K562 (cell line): Measurements from ENCODE around the gene APOLD1. TPM values are rescaled to one million over a fixed set of nuclear protein-coding genes. Genes with fewer than 3 reads are reported as not detected.

Experiments
- ATAC-seq: fragments of 200-7000 bp; cut with Tn5 transposase; 3 replicates; pipeline ENCODE4 v1.9.1; 2020; ENCODE audit warnings: moderate library complexity
- BruUV-seq: library from RNA; stranded (reverse); fragments of 400-500 nt; replicated peaks from 2 replicates; lab custom pipeline; 2021; lab: Mats Ljungman, UMichigan
- CTCF ChIA-PET: fragments of 300-600 bp; formaldehyde crosslinking; extraction: SDS; loops from one replicate; lab custom pipeline; 2021; ENCODE audit warnings: low intra/inter-chr PET ratio; lab: Yijun Ruan, JAX
- POLR2A ChIA-PET: fragments of 300-600, 350-650 bp; sonication (Branson Sonifier 250); formaldehyde crosslinking; extraction: SDS; loops from one replicate; lab custom pipeline; 2021; ENCODE audit warnings: antibody characterized with exemption, inconsistent platforms; lab: Yijun Ruan, JAX
- DNase-seq, 4 experiments: peaks; one replicate each; pipeline versions ENCODE4 v3.0.0 to v3.0.0-alpha.2; 2011 to 2018; ENCODE audit warnings: low spot score in 3 of 4, mixed read lengths in 3 of 4; ENCODE audit errors: extremely low read depth in 1 of 4
- FAIRE-seq: peaks from 2 replicates; lab custom pipeline; 2011; peaks lifted over from hg19 to GRCh38; lab: Jason Lieb, UNC
- H2AFZ ChIP-seq: 2 replicates; pipeline ENCODE4 v1.6.0; 2011; ENCODE audit warnings: low read depth, low read length, control low read depth, inconsistent platforms
- H3K27ac ChIP-seq: fragments of 200-600 bp; 3 replicates; pipeline ENCODE4 v1.8.0; 2011; ENCODE audit warnings: low read depth, mild to moderate bottlenecking, control low read depth, inconsistent platforms, low read length, moderate library complexity, mixed read lengths; ENCODE audit errors: extremely low read depth
- H3K27me3 ChIP-seq, 2 experiments: fragments of 300-600 bp in 1 of 2; 2 replicates in 1 of 2; 3 replicates in 1 of 2; pipeline versions ENCODE4 v1.6.0 to v1.8.0; 2011; ENCODE audit warnings: inconsistent platforms in 2 of 2, low read length in 2 of 2, mild to moderate bottlenecking in 1 of 2, mixed read lengths in 1 of 2, moderate library complexity in 1 of 2; ENCODE audit not compliant: control insufficient read depth in 2 of 2, insufficient read depth in 2 of 2
- H3K36me3 ChIP-seq: fragments of 300-600 bp; 3 replicates; pipeline ENCODE4 v1.8.0; 2011; ENCODE audit warnings: mild to moderate bottlenecking, low read length, inconsistent platforms; ENCODE audit not compliant: control insufficient read depth, insufficient read depth
- H3K4me1 ChIP-seq, 2 experiments: fragments of 200-600 bp in 1 of 2; replicated peaks in 1 of 2; 2 replicates in 1 of 2; 3 replicates in 1 of 2; pipeline versions ENCODE4 v1.5.1 to v1.8.0; 2011; ENCODE audit warnings: inconsistent platforms in 2 of 2, low read length in 2 of 2, mild to moderate bottlenecking in 1 of 2, mixed read lengths in 1 of 2, moderate library complexity in 1 of 2; ENCODE audit not compliant: control insufficient read depth in 2 of 2, insufficient read depth in 2 of 2
- H3K4me2 ChIP-seq: 2 replicates; pipeline ENCODE4 v1.6.1; 2011; ENCODE audit warnings: low read length, control low read depth, inconsistent platforms, mixed read lengths; ENCODE audit not compliant: insufficient read depth
- H3K4me3 ChIP-seq: fragments of 200-600 bp; sonication (generic), shearing (Covaris generic); 2 replicates; pipeline ENCODE4 v1.5.1; 2016; ENCODE audit warnings: control low read depth, inconsistent platforms
- H3K79me2 ChIP-seq: fragments of 200-600 bp; 3 replicates; pipeline ENCODE4 v1.8.0; 2011; ENCODE audit warnings: low read length, inconsistent platforms; ENCODE audit not compliant: control insufficient read depth, insufficient read depth
- H3K9ac ChIP-seq, 2 experiments: 2 replicates each; pipeline versions ENCODE4 v1.6.0 to v1.6.1; 2011; ENCODE audit warnings: low read depth in 2 of 2, low read length in 2 of 2, control low read depth in 1 of 2, inconsistent platforms in 1 of 2, mild to moderate bottlenecking in 1 of 2, mixed read lengths in 1 of 2; ENCODE audit not compliant: insufficient read depth in 1 of 2
- H3K9me1 ChIP-seq: one replicate; pipeline ENCODE4 v1.6.0; 2011; ENCODE audit warnings: inconsistent platforms, mild to moderate bottlenecking, low read length, moderate library complexity; ENCODE audit not compliant: control insufficient read depth, insufficient read depth
- H3K9me3 ChIP-seq: replicated peaks from 2 replicates; pipeline ENCODE4 v1.5.1; 2011; ENCODE audit warnings: low read depth, low read length, inconsistent platforms; ENCODE audit not compliant: control insufficient read depth, insufficient read depth
- H4K20me1 ChIP-seq: replicated peaks from 2 replicates; pipeline ENCODE4 v1.6.1; 2011; ENCODE audit warnings: low read length, inconsistent platforms, mixed read lengths; ENCODE audit not compliant: control insufficient read depth, insufficient read depth
- BRD9 ChIP-seq: fragments of 450-650 bp; IDR thresholded peaks from 2 replicates; pipeline ENCODE4 v1.6.1; 2018; ENCODE audit warnings: low read depth; ENCODE audit not compliant: partially characterized antibody
- MAFF ChIP-seq: IDR thresholded peaks from 2 replicates; pipeline ENCODE4 v1.6.1; 2012; ENCODE audit warnings: low read length, improper control_type of control experiment
- MBD2 ChIP-seq: sonication (generic); IDR thresholded peaks from 2 replicates; pipeline ENCODE4 v1.6.1; 2016; ENCODE audit warnings: low read depth, borderline replicate concordance
- MEIS2 ChIP-seq: fragments of 450-650 bp; IDR thresholded peaks from 2 replicates; pipeline ENCODE4 v1.6.1; 2014; ENCODE audit warnings: mild to moderate bottlenecking; ENCODE audit not compliant: partially characterized antibody
- NFATC3 ChIP-seq: fragments of 450-650 bp; IDR thresholded peaks from 2 replicates; pipeline ENCODE4 v1.6.1; 2017; ENCODE audit warnings: mild to moderate bottlenecking
- NR4A1 ChIP-seq, 2 experiments: fragments of 250-450 bp in 1 of 2; fragments of 450-650 bp in 1 of 2; sonication (Bioruptor Pico) in 1 of 2; IDR thresholded peaks; 2 replicates each; pipeline versions ENCODE4 v1.4.0 to v1.6.1; 2016 to 2020; ENCODE audit warnings: mild to moderate bottlenecking in 2 of 2, missing compliant biosample characterization in 1 of 2, missing genetic modification characterization in 1 of 2, moderate library complexity in 1 of 2
- PTTG1 ChIP-seq: fragments of 450-650 bp; IDR thresholded peaks from 2 replicates; pipeline ENCODE4 v1.6.1; 2016; ENCODE audit warnings: low read depth, mild to moderate bottlenecking, missing genetic modification characterization, missing compliant biosample characterization
- ZNF146 ChIP-seq: IDR thresholded peaks from one replicate; pipeline ENCODE4 v1.6.1; 2018; ENCODE audit warnings: missing compliant biosample characterization; ENCODE audit not compliant: unreplicated experiment
- ZNF584 ChIP-seq: fragments of 200-800 bp; sonication (Bioruptor generic); IDR thresholded peaks from 2 replicates; pipeline ENCODE4 v1.6.1; 2016; ENCODE audit warnings: low read depth, mild to moderate bottlenecking, missing genetic modification characterization, missing compliant biosample characterization
- WGBS: fragments of 100-300 bp; shearing (Covaris generic); methylation state at CpG from one replicate; pipeline ENCODE4 v1.1.6; 2016; ENCODE audit warnings: low coverage, mixed read lengths; ENCODE audit not compliant: insufficient coverage; ENCODE audit errors: missing lambda C conversion rate; 5-methylcytosine and 5-hydroxymethylcytosine counted together
- in situ Hi-C: fragments of 300-500 bp; cut with MboI; formaldehyde crosslinking; loops from 4 replicates; pipeline ENCODE4 v1.15.0; 2018; ENCODE audit warnings: inconsistent platforms, mixed read lengths
- intact Hi-C: fragments of 100-400 bp; cut with micrococcal nuclease; formaldehyde crosslinking; loops from 2 replicates; pipeline ENCODE4 v1.14.2; 2022
- polyA plus RNA-seq, 8 experiments: library from polyadenylated mRNA; depleted of rRNA in 4 of 8; stranded (reverse) in 5 of 8; unstranded in 3 of 8; fragments of >200 nt; fragmentation: Nextera tagmentation in 2 of 8; fragmentation: Illumina TruSeq in 1 of 8; extraction: Ambion mirVana in 2 of 8; extraction: Trizol in 1 of 8; gene quantifications; 2 replicates each; pipeline versions ENCODE4 v1.2.1 to v1.2.3, GENCODE V29; 2011 to 2014; ENCODE audit warnings: inconsistent platforms in 1 of 8, missing spikeins in 1 of 8
- total RNA-seq, 7 experiments: library from RNA; depleted of rRNA in 6 of 7; stranded (reverse); fragments of >200 nt in 6 of 7; fragmentation: Illumina TruSeq in 2 of 7; extraction: Trizol in 2 of 7; gene quantifications; 2 replicates each; pipeline versions ENCODE4 v1.2.1 to v1.2.3, GENCODE V29; 2011 to 2021; ENCODE audit warnings: low replicate concordance in 1 of 7
- TF ChIP-seq, protein P1 (sequence below): sonication (generic); formaldehyde crosslinking; IDR thresholded peaks from 2 replicates; pipeline ENCODE4 v1.8.1; 2023; ENCODE audit warnings: mild to moderate bottlenecking, missing genetic modification reagents
- TF ChIP-seq, protein P2 (sequence below): fragments of 250-450 bp; sonication (Bioruptor Pico); IDR thresholded peaks from 2 replicates; pipeline ENCODE4 v1.5.1; 2021; ENCODE audit warnings: mild to moderate bottlenecking

Gene APOLD1
- total and polyA plus RNA-seq, 9 of the 15 experiments (the other 6 are each of a cell fraction or from before 2014, with no cell fraction given) = 0.28 to 1.1 (median 0.61) TPM

DNA sequence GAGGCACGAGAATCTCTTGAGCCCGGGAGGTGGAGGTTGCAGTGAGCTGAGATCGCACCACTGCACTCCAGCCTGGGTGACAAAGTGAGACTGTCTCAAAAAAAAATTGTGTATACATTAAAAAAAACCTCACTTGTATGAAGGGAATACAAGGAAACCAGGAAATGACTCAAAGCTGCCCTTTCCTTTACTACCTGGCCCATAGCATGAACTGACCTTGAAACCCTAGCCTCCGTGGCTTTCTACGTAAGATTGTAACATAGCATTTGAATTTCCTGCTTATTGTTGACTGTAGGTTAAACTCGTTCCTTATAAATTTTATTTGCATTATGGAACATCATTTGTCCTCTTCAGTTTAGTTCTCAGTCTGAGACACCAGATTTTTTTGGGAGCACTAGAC lies 18.6 kb downstream of the APOLD1 start (continued):
- TF ChIP-seq, protein P1, sequence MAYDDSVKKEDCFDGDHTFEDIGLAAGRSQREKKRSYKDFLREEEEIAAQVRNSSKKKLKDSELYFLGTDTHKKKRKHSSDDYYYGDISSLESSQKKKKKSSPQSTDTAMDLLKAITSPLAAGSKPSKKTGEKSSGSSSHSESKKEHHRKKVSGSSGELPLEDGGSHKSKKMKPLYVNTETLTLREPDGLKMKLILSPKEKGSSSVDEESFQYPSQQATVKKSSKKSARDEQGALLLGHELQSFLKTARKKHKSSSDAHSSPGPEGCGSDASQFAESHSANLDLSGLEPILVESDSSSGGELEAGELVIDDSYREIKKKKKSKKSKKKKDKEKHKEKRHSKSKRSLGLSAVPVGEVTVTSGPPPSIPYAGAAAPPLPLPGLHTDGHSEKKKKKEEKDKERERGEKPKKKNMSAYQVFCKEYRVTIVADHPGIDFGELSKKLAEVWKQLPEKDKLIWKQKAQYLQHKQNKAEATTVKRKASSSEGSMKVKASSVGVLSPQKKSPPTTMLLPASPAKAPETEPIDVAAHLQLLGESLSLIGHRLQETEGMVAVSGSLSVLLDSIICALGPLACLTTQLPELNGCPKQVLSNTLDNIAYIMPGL (CRISPR knock-in tag) = no peak
- TF ChIP-seq MAFF (no peak), ZNF146 (CRISPR knock-in tag) (no peak)

DNA sequence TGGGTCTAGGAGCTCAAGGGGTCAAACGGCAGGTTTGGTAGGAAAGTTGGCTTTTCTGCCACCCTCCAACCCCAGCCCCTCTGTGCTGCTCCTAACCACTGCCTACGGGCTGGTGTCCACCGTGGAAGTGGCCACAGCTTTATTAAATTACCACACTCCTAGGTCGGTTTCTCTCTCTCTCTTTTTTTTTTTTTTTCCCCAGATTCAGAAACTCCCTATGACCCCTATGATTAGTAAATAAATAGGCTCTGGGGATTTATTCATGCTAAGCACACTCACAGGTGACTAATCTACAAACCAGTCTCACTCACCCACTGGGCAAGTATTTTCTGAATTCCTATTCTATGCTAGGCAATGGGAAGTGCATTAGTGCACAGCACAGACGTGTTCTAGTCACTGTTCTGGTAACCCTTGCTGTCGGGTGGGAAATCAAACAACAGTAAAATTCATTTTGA lies 19.0 kb downstream of the APOLD1 start:
- H3K36me3 ChIP-seq = no peaks in the 10 kb centered on the region
- no peaks in the 10 kb centered on the region for H3K9me1 ChIP-seq
- H3K4me2 ChIP-seq = no peak overlapping the region
- H3K79me2 ChIP-seq = no peaks in the 10 kb centered on the region
- ChIA-PET POLR2A (interaction anchor here (0.6 to 1.3 kb wide), 2 partner anchors 10 to 17 kb away, joined by 3 read pairs; no protein-coding TSS in a partner anchor), CTCF (no interaction called here)
- ATAC-seq = no peak
- no peaks in the 10 kb centered on the region for H4K20me1 ChIP-seq
- TF ChIP-seq MEIS2 = no peak
- TF ChIP-seq BRD9 = no peak
- TF ChIP-seq NFATC3 = no peak
- TF ChIP-seq ZNF146 (CRISPR knock-in tag) = no peak
- TF ChIP-seq, protein P2, sequence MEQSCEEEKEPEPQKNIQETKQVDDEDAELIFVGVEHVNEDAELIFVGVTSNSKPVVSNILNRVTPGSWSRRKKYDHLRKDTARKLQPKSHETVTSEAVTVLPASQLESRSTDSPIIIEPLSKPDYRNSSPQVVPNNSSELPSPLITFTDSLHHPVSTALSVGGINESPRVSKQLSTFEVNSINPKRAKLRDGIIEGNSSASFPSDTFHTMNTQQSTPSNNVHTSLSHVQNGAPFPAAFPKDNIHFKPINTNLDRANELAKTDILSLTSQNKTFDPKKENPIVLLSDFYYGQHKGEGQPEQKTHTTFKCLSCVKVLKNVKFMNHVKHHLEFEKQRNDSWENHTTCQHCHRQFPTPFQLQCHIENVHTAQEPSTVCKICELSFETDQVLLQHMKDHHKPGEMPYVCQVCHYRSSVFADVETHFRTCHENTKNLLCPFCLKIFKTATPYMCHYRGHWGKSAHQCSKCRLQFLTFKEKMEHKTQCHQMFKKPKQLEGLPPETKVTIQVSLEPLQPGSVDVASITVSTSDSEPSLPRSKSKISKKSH = no peak
- TF ChIP-seq MBD2 = no peak
- TF ChIP-seq NR4A1 (CRISPR knock-in tag; IDR thresholded peaks at IDR 0.05) = no peak
- TF ChIP-seq NR4A1 (tag; IDR thresholded peaks at IDR 0.05) = no peak
- TF ChIP-seq ZNF584 = no peak
- no peak for TF ChIP-seq PTTG1 (tag)
- TF ChIP-seq, all 486 proteins: peak for 0
- DNase-seq (no peak), FAIRE-seq (no peak)
- intact Hi-C loops (no loop called here), in situ Hi-C loops (no loop called here)
- Histone ChIP-seq H3K9ac (no peak overlapping the region), H3K27me3 (no peaks in the 10 kb centered on the region), H3K4me1 (peaks cover 3 to 23% of the 10 kb centered on the region in 2 experiments; a peak in 4 of 5 replicates), H3K4me3 (no peak overlapping the region), H3K9me3 (no peaks in the 10 kb centered on the region), H2AFZ (no peak overlapping the region), H3K27ac (no peak overlapping the region)
- no TSS peak for BruUV-seq
- WGBS = 46% methylated on average over 3 of the region's 6 CpGs
